Kidney (tissue), 14 donors: ENCODE results near the gene TMA7. TPM values are rescaled to one million over a fixed set of nuclear protein-coding genes. Genes with fewer than 3 reads are reported as not detected.

Source experiments
- DNase-seq, 5 donors: peaks; one replicate each; pipeline ENCODE4 v3.0.0-alpha.2; 2013 to 2020
- FAIRE-seq: peaks from 2 replicates; lab custom pipeline; 2012; peaks lifted over from hg19 to GRCh38; lab: Jason Lieb, UNC
- H3K27ac ChIP-seq, 2 donors: one replicate each; pipeline ENCODE4 v1.7.0; 2013; ENCODE audit warnings: low read depth in 2 of 2, low read length in 2 of 2, inconsistent platforms in 1 of 2
- H3K27me3 ChIP-seq: one replicate; pipeline ENCODE4 v1.7.1; 2013; ENCODE audit warnings: low read length, inconsistent platforms; ENCODE audit not compliant: control insufficient read depth, insufficient read depth
- H3K36me3 ChIP-seq, 3 donors: one replicate each; pipeline versions ENCODE4 v1.7.0 to v1.7.1; 2013; ENCODE audit warnings: low read length in 3 of 3, control low read depth in 1 of 3, inconsistent platforms in 1 of 3; ENCODE audit not compliant: insufficient read depth in 3 of 3, control insufficient read depth in 2 of 3
- H3K4me1 ChIP-seq, 3 donors: one replicate each; pipeline versions ENCODE4 v1.7.0 to v1.7.1; 2013; ENCODE audit warnings: low read length in 3 of 3, inconsistent platforms in 1 of 3, low read depth in 1 of 3; ENCODE audit not compliant: control insufficient read depth in 2 of 3, insufficient read depth in 2 of 3
- H3K4me3 ChIP-seq, 3 donors: one replicate each; pipeline versions ENCODE4 v1.7.0 to v1.8.1; 2013; ENCODE audit warnings: low read length in 3 of 3, control low read depth in 1 of 3, inconsistent platforms in 1 of 3
- H3K9ac ChIP-seq, 3 donors: one replicate each; pipeline versions ENCODE4 v1.7.0 to v1.7.1; 2013; ENCODE audit warnings: low read length in 3 of 3, control low read depth in 1 of 3, inconsistent platforms in 1 of 3
- H3K9me3 ChIP-seq, 3 donors: one replicate each; pipeline versions ENCODE4 v1.7.0 to v1.7.1; 2013; ENCODE audit warnings: low read length in 3 of 3, control low read depth in 1 of 3, inconsistent platforms in 1 of 3; ENCODE audit not compliant: control insufficient read depth in 2 of 3, insufficient read depth in 1 of 3
- intact Hi-C: fragments of 100-400 bp; cut with DNase I; formaldehyde crosslinking; loops from one replicate; pipeline ENCODE4 v1.11.1; 2022
- polyA plus RNA-seq: library from polyadenylated mRNA; stranded (reverse); fragments of 350-450 nt; fragmentation: Illumina TruSeq; extraction: RNeasy Lipid Tissue Mini Kit (QIAGEN cat#74804); gene quantifications from one replicate; pipeline ENCODE4 v1.2.3, GENCODE V29; 2014; ENCODE audit warnings: low read depth, low replicate concordance; ENCODE audit not compliant: insufficient read depth
- total RNA-seq: library from RNA; stranded (reverse); fragmentation: NEBNext Ultra II Directional; extraction: Animal tissue kit (Norgen Biotek cat#: 25700); gene quantifications from one replicate; pipeline ENCODE4 v1.2.1, GENCODE V29; 2021
- TF ChIP-seq, protein P1 (sequence below): IDR thresholded peaks from 3 replicates; pipeline ENCODE4 v1.5.1; 2012; ENCODE audit warnings: mild to moderate bottlenecking, moderate library complexity, borderline replicate concordance; ENCODE audit not compliant: insufficient read depth; ENCODE audit errors: extremely low read depth
- donor health status: control.
- donor health status: control.
- donor health status: control.
- donor health status: control.
- donor health status: control.
- donor health status: DM: yes; HTN: yes; CAD: no.
- donor health status: Normal renal cell carcinoma (clear cell type).

Gene TMA7
- total and polyA plus RNA-seq, 2 donors from 2014 or later, result 195 to 631 TPM

DNA sequence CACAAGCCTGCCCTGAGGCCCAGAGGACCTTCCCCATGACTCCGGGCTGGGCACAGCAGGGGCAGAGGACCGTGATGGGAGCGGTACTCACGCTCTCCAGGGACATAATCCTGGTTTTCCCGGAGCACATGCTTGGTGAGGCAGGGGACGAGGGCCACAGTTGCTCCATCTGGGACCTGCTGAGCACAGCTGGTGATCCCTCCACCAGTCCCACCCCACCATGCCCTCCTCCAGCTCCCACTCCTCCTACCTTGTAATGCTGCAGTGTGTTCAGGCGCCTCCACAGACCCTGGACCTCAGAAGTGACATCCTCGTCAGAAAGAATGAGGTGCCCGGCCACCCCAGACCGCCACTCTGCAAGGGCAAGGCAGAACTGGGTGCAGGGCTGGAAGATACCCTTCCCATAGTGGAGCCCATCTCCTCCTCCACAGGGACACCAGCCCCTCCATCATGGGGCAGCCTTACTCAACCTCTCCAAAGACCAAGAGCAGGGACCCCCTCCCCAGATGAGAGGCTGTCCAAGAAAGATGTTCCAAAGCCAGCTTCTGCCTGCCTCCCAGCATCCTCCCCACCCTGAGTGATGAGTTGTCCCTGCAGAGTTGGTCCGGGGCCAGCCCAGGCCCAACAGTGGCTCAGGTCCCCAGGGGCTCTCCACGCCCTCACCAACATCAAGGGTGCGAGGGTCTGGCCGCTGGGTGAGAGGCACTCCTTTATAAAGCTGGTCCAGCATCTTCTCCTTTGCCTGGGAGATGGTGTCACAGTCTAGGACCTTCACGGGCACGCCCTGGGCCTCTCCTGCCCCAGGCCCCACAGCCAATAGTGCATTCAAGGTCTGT is 29.6 kb upstream of the TMA7 start:
- FAIRE-seq, result no peak
- Histone ChIP-seq H3K27me3 (no peaks in the 10 kb centered on the region), H3K27ac (no peak overlapping the region), H3K36me3 (peaks cover 4 to 74% (median 63%) of the 10 kb centered on the region in 3 donors), H3K9me3 (no peaks in the 10 kb centered on the region), H3K4me3 (no peak overlapping the region), H3K4me1 (no peaks in the 10 kb centered on the region), H3K9ac (no peak overlapping the region)
- TF ChIP-seq, protein P1, sequence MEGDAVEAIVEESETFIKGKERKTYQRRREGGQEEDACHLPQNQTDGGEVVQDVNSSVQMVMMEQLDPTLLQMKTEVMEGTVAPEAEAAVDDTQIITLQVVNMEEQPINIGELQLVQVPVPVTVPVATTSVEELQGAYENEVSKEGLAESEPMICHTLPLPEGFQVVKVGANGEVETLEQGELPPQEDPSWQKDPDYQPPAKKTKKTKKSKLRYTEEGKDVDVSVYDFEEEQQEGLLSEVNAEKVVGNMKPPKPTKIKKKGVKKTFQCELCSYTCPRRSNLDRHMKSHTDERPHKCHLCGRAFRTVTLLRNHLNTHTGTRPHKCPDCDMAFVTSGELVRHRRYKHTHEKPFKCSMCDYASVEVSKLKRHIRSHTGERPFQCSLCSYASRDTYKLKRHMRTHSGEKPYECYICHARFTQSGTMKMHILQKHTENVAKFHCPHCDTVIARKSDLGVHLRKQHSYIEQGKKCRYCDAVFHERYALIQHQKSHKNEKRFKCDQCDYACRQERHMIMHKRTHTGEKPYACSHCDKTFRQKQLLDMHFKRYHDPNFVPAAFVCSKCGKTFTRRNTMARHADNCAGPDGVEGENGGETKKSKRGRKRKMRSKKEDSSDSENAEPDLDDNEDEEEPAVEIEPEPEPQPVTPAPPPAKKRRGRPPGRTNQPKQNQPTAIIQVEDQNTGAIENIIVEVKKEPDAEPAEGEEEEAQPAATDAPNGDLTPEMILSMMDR, result no peak
- intact Hi-C loops, result no loop called here
- peak in 2 of 5 donors; percentile 7 to 51 for DNase-seq

DNA sequence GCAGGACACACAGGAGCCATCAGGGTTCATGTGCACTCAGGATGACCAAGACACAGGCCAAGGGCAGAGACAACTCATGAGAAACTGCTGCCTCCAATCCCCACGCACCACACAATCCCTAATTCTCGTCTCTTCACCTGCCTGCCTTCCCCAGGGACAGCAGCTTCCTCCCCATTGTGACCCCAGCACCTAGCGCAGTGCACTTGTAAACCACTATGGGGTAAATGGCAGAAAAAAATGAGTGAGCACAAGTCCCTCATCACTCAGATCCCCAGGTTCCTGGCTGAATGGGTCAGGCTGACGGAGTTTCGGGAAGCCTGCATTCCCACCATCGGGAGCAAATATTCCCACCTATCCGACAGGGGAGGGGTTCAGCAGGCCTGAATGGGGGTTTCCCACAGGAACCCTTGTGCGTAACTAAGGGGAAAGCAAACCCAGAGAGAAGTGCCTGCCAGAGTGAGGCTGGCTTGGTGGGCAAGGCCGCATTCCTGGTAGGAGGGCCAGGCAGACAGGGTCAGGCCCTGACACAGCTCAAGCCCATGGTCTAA is 28.9 kb upstream of the TMA7 start:
- Histone ChIP-seq H3K9ac (no peak overlapping the region), H3K9me3 (no peaks in the 10 kb centered on the region), H3K27me3 (no peaks in the 10 kb centered on the region), H3K36me3 (peaks cover 4 to 77% (median 66%) of the 10 kb centered on the region in 3 donors), H3K4me3 (no peak overlapping the region), H3K27ac (no peak overlapping the region), H3K4me1 (no peaks in the 10 kb centered on the region)
- FAIRE-seq, result no peak
- TF ChIP-seq, protein P1, result no peak
- peak in 2 of 5 donors; percentile 5 to 37 for DNase-seq
- intact Hi-C loops, result no loop called here

DNA sequence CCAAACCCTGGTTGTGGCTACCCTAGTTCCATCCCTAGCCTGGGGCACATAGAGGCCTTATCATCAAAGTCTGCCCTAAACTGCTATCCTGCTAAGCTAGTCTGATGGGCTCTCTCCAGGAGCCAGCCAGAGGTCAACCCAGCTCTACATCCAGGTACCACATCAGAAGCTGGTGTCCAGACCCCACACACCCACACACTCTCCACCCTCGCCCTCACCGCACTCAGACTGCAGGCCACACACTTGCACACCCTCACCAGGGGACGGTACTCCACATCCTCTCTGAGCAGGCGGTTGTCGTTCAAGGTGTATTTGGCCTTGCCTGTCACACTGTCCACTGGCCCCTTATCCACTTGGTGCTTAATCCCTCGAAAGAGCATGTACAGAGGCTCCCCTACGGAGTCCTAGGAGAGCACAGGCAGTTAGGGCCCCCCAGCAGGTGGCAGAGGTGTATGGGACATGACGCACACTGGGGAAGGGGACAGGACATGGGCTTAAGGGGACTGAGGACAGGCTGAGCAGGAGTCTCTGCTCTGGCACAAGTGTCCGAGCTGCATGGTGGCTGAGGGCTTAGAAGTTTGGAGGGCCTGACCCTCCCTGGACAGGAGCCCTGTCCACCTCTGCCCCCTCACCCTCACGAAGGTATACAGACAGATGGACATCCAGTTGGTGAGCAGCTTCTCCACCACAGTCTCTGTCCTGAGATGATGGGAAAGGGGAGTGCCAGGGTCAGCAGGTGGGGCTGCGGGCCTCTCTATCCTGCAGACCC is 28.3 kb upstream of the TMA7 start:
- Histone ChIP-seq H3K27me3 (no peaks in the 10 kb centered on the region), H3K9ac (no peak overlapping the region), H3K4me3 (no peak overlapping the region), H3K9me3 (no peaks in the 10 kb centered on the region), H3K4me1 (no peaks in the 10 kb centered on the region), H3K27ac (no peak overlapping the region), H3K36me3 (peaks cover 4 to 77% (median 62%) of the 10 kb centered on the region in 3 donors)
- intact Hi-C loops, result no loop called here
- peak in 1 of 5 donors; percentile 43 for DNase-seq
- TF ChIP-seq, protein P1, result no peak
- FAIRE-seq, result no peak
